ENCODE measurements around the gene ASB2.

GRCh38 chr14:93969082-93969828 is 7.1 kb downstream of the ASB2 start:
- TF ChIP-seq, protein P1, sequence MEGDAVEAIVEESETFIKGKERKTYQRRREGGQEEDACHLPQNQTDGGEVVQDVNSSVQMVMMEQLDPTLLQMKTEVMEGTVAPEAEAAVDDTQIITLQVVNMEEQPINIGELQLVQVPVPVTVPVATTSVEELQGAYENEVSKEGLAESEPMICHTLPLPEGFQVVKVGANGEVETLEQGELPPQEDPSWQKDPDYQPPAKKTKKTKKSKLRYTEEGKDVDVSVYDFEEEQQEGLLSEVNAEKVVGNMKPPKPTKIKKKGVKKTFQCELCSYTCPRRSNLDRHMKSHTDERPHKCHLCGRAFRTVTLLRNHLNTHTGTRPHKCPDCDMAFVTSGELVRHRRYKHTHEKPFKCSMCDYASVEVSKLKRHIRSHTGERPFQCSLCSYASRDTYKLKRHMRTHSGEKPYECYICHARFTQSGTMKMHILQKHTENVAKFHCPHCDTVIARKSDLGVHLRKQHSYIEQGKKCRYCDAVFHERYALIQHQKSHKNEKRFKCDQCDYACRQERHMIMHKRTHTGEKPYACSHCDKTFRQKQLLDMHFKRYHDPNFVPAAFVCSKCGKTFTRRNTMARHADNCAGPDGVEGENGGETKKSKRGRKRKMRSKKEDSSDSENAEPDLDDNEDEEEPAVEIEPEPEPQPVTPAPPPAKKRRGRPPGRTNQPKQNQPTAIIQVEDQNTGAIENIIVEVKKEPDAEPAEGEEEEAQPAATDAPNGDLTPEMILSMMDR (IDR thresholded peaks at IDR 0.05; ENCODE audit: low read depth, low read length) = no peak
- no peak for TF ChIP-seq EZH2phosphoT487 (IDR thresholded peaks at IDR 0.05; ENCODE audit: low read depth)
